ENCODE results near the gene PRTFDC1.

DNA sequence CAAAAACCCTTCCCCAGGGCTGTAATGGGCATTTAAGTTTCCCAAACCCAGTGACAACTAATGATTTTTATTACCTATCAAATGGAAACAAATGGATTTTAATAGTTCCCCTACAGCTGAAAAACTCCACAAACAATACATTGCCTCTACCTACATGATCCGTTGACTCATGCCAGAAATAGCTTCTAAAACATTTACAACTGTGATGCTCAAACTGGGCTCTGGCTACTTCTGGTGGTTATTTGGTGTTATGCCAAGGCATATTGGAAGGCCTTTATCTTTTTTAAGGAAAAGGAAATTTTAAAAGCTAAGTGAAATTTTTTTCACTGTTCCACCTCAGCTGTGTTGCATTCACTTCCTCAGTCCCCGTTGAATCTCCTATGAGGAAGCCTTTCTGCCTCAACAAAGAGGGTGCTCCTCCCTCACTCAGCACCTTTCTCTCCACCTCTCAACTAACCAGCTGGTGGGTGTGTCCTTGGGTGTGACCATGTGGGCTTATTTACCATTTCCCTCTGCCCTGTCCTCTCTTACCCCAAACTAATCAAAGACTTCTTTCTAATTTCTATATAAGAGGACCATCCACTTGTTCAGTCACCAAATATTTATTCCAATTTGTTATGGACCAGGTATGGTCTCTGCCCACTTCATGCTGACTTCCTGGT is 82.9 kb downstream of the PRTFDC1 start:
- TF ChIP-seq POLR2A (IDR thresholded peaks at IDR 0.05) (no peak), POLR2AphosphoS5 (IDR thresholded peaks at IDR 0.05; ENCODE audit: insufficient read depth in 1 of 2, low read depth in 1 of 2) (no peak)
- TF ChIP-seq, protein P1, sequence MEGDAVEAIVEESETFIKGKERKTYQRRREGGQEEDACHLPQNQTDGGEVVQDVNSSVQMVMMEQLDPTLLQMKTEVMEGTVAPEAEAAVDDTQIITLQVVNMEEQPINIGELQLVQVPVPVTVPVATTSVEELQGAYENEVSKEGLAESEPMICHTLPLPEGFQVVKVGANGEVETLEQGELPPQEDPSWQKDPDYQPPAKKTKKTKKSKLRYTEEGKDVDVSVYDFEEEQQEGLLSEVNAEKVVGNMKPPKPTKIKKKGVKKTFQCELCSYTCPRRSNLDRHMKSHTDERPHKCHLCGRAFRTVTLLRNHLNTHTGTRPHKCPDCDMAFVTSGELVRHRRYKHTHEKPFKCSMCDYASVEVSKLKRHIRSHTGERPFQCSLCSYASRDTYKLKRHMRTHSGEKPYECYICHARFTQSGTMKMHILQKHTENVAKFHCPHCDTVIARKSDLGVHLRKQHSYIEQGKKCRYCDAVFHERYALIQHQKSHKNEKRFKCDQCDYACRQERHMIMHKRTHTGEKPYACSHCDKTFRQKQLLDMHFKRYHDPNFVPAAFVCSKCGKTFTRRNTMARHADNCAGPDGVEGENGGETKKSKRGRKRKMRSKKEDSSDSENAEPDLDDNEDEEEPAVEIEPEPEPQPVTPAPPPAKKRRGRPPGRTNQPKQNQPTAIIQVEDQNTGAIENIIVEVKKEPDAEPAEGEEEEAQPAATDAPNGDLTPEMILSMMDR (IDR thresholded peaks at IDR 0.05) = no peak
